ENCODE results near the gene BAIAP2. TPM values are rescaled to one million over a fixed set of nuclear protein-coding genes. Genes with fewer than 3 reads are reported as not detected.

BAIAP2 gene
- total and polyA plus RNA-seq, 2 donors (not counting 3 experiments of a cell fraction or from before 2014, with no cell fraction given), result 12.3 to 18.6 TPM

DNA sequence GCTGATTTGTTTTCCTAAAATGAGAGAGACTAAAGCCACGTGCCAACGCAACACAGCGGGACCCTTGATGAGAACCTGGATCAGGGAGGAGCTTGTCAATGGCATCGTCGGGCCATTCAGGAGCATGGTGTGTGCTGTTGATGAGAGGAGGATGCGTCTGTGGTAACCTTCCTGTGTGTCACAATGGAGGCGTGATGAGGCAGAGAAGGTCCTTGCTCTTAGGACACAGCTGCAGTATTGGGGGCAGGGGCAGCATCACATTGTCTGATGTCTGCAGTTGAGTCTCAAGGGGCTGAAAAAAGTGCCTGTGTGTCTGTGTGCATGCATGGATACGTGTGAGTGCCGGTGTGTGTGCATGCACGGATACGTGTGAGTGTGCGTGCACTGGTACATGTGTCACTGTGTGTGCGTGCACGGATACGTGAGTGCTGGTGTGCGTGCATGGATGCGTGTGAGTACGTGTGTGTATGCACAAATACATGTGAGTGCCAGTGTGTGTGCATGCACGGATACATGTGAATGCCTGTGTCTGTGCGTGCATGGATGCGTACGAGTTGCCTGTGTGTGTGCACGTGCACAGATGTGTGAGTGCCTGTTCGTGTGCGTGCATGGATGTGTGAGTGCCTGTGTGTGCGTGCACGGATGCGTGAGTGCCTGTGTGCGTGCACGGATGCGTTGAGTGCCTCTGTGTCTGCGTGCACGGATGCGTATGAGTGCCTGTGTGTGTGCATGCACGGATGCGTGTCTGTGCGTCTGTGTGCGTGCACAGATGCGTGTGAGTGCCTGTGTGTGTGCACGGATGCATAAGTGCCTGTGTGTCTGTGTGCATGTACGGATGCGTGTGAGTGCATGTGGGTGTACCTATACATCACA lies 39.3 kb downstream of the BAIAP2 start:
- no peak for DNase-seq (ENCODE audit: low read depth, low spot score)
- no peaks in the 10 kb centered on the region for H3K9me3 ChIP-seq (replicated peaks; ENCODE audit: control insufficient read depth, insufficient read depth, low read length)
- H3K4me1 ChIP-seq (ENCODE audit: control insufficient read depth, extremely low read depth, insufficient read depth, low read length), result no peaks in the 10 kb centered on the region
- no peaks in the 10 kb centered on the region for H3K9me1 ChIP-seq (replicated peaks; ENCODE audit: control insufficient read depth, extremely low read depth, insufficient read depth, low read length)
- no peak overlapping the region for H3K4me2 ChIP-seq (ENCODE audit: insufficient read depth, low read length)
- no peaks in the 10 kb centered on the region for H3K79me2 ChIP-seq (ENCODE audit: control insufficient read depth, insufficient read depth, low read length)
- POLR2A ChIA-PET, result no interaction called here
- CTCF ChIA-PET, result no interaction called here
- no TSS peak for BruUV-seq (replicated peaks)
- dilution Hi-C loops (cut with MboI; ENCODE audit: extremely low pct_ligation_motif_present, low sequenced_read_pairs), result no loop called here
- H3K4me3 ChIP-seq (replicated peaks in 1 of 3; ENCODE audit: insufficient read depth in 1 of 3, low read depth in 1 of 3, low read length in 3 of 3), result no peak overlapping the region
- no peaks in the 10 kb centered on the region for H3K27me3 ChIP-seq (ENCODE audit: control insufficient read depth in 2 of 2, insufficient read depth in 2 of 2, low read length in 2 of 2)
- H2AFZ ChIP-seq (ENCODE audit: low read depth, low read length), result no peak overlapping the region
- no peak for TF ChIP-seq MYC (IDR thresholded peaks at IDR 0.05; ENCODE audit: low read depth, low read length)
- TF ChIP-seq EZH2 (IDR thresholded peaks at IDR 0.05; ENCODE audit: borderline replicate concordance, low read depth, low read length, severe bottlenecking), result no peak
- TF ChIP-seq JUN (IDR thresholded peaks at IDR 0.05; ENCODE audit: borderline replicate concordance, insufficient read depth, insufficient read length, low read depth), result no peak
- TF ChIP-seq FOS (IDR thresholded peaks at IDR 0.05; ENCODE audit: borderline replicate concordance, insufficient read depth, low read length), result no peak
- TF ChIP-seq GATA2 (IDR thresholded peaks at IDR 0.05; ENCODE audit: insufficient read depth, insufficient read length, low read depth, low read length), result no peak
- TF ChIP-seq, protein P1, sequence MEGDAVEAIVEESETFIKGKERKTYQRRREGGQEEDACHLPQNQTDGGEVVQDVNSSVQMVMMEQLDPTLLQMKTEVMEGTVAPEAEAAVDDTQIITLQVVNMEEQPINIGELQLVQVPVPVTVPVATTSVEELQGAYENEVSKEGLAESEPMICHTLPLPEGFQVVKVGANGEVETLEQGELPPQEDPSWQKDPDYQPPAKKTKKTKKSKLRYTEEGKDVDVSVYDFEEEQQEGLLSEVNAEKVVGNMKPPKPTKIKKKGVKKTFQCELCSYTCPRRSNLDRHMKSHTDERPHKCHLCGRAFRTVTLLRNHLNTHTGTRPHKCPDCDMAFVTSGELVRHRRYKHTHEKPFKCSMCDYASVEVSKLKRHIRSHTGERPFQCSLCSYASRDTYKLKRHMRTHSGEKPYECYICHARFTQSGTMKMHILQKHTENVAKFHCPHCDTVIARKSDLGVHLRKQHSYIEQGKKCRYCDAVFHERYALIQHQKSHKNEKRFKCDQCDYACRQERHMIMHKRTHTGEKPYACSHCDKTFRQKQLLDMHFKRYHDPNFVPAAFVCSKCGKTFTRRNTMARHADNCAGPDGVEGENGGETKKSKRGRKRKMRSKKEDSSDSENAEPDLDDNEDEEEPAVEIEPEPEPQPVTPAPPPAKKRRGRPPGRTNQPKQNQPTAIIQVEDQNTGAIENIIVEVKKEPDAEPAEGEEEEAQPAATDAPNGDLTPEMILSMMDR (IDR thresholded peaks at IDR 0.05; ENCODE audit: extremely low read depth in 1 of 2, insufficient read depth in 1 of 2, low read depth in 1 of 2, low read length in 2 of 2), result no peak
- no peak for TF ChIP-seq POLR2A (IDR thresholded peaks at IDR 0.05; ENCODE audit: low read depth, low read length)
- TF ChIP-seq MAX (IDR thresholded peaks at IDR 0.05; ENCODE audit: insufficient read depth, insufficient read length), result no peak
- no peak for TF ChIP-seq POLR2AphosphoS5 (IDR thresholded peaks at IDR 0.05; ENCODE audit: insufficient read depth, low read depth, low read length)
- intact Hi-C loops (cut with micrococcal nuclease), result no loop called here
- H3K36me3 ChIP-seq (ENCODE audit: control insufficient read depth in 2 of 2, extremely low read depth in 1 of 2, insufficient read depth in 2 of 2, low read length in 2 of 2), result no peaks in the 10 kb centered on the region
- H4K20me1 ChIP-seq (replicated peaks; ENCODE audit: control insufficient read depth, extremely low read depth, insufficient read depth, low read length), result no peaks in the 10 kb centered on the region
- no peak for FAIRE-seq
- H3K9ac ChIP-seq (replicated peaks; ENCODE audit: extremely low read depth, insufficient read depth, low read length), result no peak overlapping the region
- no peak overlapping the region for H3K27ac ChIP-seq (ENCODE audit: insufficient read depth, low read depth, low read length)

All from endothelial cell of umbilical vein (primary cell).